ENCODE measurements around the gene ZFR. TPM values are rescaled to one million over a fixed set of nuclear protein-coding genes. Genes with fewer than 3 reads are reported as not detected.

The ZFR gene
- polyA plus RNA-seq, 2 of the 4 experiments (the other 2 are of a cell fraction): 65.6 to 107 TPM

GRCh38 chr5:32479096-32479495 is 34.6 kb upstream of the ZFR start:
- ATAC-seq (no peak), DNase-seq (ENCODE audit: low read depth in 1 of 2, low spot score in 1 of 2) (no peak), FAIRE-seq (no peak)
- Histone ChIP-seq H3K4me1 (no peaks in the 10 kb centered on the region), H3K4me2 (no peak overlapping the region), H3K27ac (no peak overlapping the region), H3K4me3 (no peak overlapping the region), H3K9me3 (no peaks in the 10 kb centered on the region)
- POLR2A ChIA-PET: no interaction called here
- 62% methylated on average over 4 of the region's 4 CpGs for WGBS (ENCODE audit: missing lambda C conversion rate)
- TF ChIP-seq NPAS2 (CRISPR knock-in tag; IDR thresholded peaks at IDR 0.05; ENCODE audit: borderline replicate concordance): no peak
- TF ChIP-seq KDM1A (IDR thresholded peaks at IDR 0.05; ENCODE audit: low read depth): no peak
- TF ChIP-seq CBX8 (IDR thresholded peaks at IDR 0.05): no peak
- TF ChIP-seq ATOH8 (CRISPR knock-in tag; IDR thresholded peaks at IDR 0.05; ENCODE audit: low read depth): no peak
- TF ChIP-seq HDAC2 (IDR thresholded peaks at IDR 0.05): no peak
- no peak for TF ChIP-seq MAFK (IDR thresholded peaks at IDR 0.05; ENCODE audit: partially characterized antibody)
- TF ChIP-seq REST (IDR thresholded peaks at IDR 0.05): no peak
- no peak for TF ChIP-seq HMGXB4 (CRISPR knock-in tag; IDR thresholded peaks at IDR 0.05; ENCODE audit: borderline replicate concordance)
- TF ChIP-seq FOXS1 (CRISPR knock-in tag; IDR thresholded peaks at IDR 0.05): no peak
- no peak for TF ChIP-seq CHD4 (IDR thresholded peaks at IDR 0.05; ENCODE audit: borderline replicate concordance)
- no peak for TF ChIP-seq RFX5 (IDR thresholded peaks at IDR 0.05)
- no peak for TF ChIP-seq CBX2 (IDR thresholded peaks at IDR 0.05; ENCODE audit: borderline replicate concordance, low read depth)
- TF ChIP-seq KDM5A (IDR thresholded peaks at IDR 0.05): no peak
- no peak for TF ChIP-seq POLR2AphosphoS2 (conservative IDR thresholded peaks at IDR 0.05; ENCODE audit: low read length)
- no peak for TF ChIP-seq NFE2L2 (conservative IDR thresholded peaks at IDR 0.05; ENCODE audit: low read length)
- TF ChIP-seq CTCF (IDR thresholded peaks at IDR 0.05): no peak
- no peak for TF ChIP-seq CEBPB (IDR thresholded peaks at IDR 0.05)
- TF ChIP-seq ZNF302 (CRISPR knock-in tag; IDR thresholded peaks at IDR 0.05): no peak
- TF ChIP-seq USF2 (IDR thresholded peaks at IDR 0.05): no peak
- CTCF ChIA-PET: interaction anchor here (2.2 to 10.3 kb wide), 2 partner anchors 10 to 111 kb away, joined by 9 to 79 read pairs; no protein-coding TSS in a partner anchor

Data from A549 (cell line).